NOMO-1 treated with dmso at 0.1 percent for 144 hours (cell line): Measurements from ENCODE around the gene UNCX.
"Not testable (repeated sequence)": the region's sequence is repeated elsewhere in the genome, so short reads cannot be mapped to it uniquely, and the experiment has no call there.

Source experiments
- DNase-seq: peaks from one replicate; lab custom pipeline; 2025; ENCODE audit not compliant: unreplicated experiment; lab: John Stamatoyannopoulos, UW

UNCX gene

DNA sequence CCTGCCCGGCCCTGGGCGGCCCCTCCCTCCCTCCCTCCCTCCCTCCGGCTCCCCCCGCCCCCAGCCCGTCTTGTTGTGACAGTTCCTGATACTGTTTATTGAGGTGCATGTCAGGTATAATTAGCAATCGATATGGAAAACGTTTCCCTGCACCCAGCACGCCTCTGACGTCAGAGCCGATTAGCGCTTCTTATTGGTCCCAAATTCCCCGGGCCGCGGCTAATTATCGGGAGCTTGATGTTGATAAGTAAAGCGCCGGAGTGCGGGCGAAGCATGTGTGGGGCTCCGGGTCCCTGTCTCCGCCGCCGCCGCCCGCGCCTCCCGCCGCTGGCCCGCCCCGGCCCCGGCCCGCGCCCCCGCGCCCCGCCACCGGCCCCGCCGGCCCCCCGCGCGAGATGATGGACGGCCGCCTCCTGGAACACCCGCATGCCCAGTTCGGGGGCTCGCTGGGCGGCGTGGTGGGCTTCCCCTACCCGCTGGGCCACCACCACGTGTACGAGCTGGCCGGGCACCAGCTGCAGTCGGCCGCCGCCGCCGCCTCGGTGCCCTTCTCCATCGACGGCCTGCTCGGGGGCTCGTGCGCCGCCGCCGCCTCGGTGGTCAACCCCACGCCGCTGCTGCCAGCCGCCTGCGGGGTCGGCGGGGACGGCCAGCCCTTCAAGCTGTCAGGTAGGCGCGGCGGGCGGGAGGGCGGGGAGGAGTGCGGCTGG lies at the start of gene UNCX:
TSS of gene UNCX (plus strand) at position 250 of the 710 bp plus-strand sequence. CDS start at position 396, 146 bp downstream.
- no peak for DNase-seq

DNA sequence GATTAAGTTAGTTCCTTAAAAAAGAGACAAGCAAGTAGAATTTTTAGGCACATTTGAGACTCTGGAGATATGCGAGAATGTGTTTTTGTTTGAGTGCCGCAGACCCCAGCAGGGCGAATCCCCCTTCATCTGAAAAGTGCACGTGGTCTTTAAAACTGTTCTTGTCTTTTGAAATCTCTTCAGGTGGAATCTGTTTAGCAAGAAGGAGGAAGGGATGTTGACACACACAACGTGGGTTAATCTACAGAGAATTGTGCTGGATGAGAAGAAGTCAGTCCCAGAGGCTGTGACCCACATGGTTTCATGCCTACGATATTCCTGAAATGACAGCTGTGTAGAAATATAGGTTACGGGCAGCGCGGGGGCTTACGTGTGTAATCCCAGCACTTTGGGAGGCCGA lies 45.5 kb upstream of the UNCX start:
- no peak for DNase-seq

- no peak for DNase-seq
Observed at GRCh38 chr7:1188720-1189294, 43.9 kb upstream of the UNCX start.

GRCh38 chr7:1189986-1190772 lies 42.5 kb upstream of the UNCX start:
- DNase-seq = no peak

GRCh38 chr7:1192171-1192676 lies 40.4 kb upstream of the UNCX start:
- peak; percentile 80 for DNase-seq

DNA sequence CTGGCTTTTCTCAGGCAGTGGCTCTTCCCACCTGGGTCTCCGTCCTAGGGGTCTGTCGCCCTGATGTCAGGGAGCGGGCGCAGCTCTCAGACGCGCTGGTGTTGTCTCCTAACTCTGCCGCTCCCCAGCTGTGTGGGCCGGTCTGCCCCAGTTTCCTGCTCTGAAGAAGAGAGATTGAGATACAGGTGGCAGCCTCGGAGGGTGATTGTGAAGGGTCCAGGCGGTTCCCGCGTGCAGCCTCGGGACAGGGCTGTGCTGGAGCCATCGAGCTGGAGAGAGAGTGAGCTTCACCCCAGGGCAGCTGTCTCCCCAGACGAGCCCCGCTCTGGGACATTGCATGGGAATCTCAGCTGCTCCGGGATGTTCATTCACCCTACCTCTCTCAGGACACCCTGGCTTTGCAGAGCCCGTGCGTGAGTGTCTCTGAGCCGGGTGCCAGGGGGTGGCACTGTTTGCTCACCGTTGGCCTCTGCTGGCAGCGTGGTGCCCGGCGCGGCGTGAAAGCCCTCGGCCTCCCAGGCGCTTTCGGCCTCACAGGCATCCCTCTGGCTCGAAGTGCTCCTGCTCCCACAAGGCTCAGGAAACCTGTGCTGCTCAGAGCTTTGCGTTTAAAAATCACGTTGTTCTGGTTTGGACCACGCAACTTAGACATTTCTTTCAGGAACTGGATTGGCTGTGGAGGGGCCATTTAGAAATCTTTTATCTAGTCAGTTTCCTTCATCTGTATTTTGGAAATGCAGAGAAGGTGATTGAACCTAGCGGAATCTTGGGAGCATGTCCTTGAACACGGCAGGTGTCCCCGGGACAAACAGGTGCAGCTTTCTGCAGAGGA lies 38.9 kb upstream of the UNCX start:
- no peak for DNase-seq

GRCh38 chr7:1196441-1196840 lies 36.2 kb upstream of the UNCX start:
- DNase-seq = not testable (repeated sequence)

DNA sequence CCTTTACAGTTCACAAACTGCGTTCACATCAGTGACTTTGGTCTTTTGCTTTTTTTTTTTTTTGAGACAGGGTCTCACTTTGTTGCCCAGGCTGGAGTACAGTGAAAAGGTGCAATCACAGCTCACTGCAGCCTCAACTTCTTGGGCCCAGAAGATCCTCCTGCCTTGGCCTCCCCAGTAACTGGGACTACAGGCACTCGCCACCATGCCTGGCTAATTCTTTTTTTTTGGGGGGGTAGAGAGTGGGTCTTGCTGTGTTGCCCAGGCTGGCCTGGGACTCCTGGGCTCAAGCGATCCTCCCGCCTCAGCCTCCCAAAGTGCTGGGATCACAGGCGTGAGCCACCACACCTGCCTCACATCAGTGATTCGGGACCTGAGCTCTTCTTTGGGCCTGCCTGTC lies 35.7 kb upstream of the UNCX start:
- DNase-seq = no peak

DNA sequence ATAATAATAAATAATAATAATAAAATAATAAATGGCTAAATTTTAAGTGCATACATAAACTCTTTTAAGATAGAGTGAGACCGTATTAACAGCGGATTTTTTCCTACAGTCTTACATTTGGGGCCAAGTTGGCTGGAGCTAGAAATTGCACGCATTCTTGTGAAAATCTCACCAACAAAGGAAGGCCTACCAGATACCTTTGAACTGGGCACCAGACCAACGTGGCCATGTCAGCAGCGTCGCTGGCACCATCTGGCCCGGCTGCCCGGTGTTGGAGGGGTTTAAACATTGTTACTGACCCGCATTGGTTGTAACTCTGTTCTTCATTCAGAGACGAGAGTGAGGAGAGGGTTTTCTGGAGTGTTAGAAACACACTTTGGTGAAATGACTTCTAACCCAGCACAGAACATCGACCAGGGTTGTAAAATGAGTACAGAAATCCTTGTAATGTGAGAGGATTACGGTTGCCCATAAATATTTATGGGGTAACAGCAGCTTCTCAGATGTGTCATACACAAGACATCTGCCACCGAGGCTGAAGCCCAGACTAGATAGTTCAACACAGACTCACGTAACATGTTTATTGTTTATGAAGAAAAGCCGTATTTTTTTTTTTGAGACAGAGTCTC lies 34.6 kb upstream of the UNCX start:
- no peak for DNase-seq

GRCh38 chr7:1200045-1200444 lies 32.6 kb upstream of the UNCX start:
- DNase-seq = no peak

DNA sequence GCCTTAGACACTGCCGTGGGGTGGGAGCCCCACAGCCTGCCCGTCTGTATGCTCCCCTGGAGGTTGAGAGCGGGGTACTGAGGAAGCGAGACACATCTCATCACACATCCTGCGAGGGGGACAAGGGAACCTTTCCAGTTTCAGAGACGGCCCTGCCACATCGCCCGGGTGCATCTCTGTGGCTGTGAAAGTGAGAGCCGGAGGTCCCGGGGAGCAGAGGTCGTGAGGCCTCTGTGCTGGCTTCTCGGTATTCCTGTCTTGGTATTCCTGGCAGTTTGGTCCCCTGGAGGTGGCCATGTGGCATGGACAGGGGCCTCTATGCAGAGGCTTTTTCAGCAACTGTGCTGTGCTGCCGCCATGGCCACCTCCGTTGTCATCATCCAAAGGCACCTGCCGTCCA lies 30.8 kb upstream of the UNCX start:
- DNase-seq = no peak

DNA sequence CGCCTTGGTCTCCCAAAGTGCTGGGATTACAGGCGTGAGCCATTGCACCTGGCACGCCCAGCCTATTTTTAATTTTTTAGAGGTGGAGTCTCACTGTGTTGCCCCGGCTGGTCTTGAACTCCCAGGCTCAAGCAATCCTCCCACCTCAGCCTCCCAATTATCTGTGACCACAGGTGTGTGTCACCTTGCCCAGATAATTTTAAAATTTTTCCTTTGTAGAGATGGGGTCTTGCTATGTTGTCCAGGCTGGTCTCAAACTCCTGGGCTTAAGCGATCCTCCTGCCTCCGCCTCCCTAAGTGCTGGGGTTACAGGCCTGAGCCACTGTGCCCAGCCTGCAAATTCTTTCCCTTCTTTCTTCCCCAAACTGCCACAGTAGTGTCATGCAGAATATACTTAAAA lies 29.8 kb upstream of the UNCX start:
- DNase-seq = not testable (repeated sequence)

- DNase-seq = no peak
Observed at GRCh38 chr7:1204460-1205140, 28.1 kb upstream of the UNCX start.

GRCh38 chr7:1205742-1206141 lies 26.9 kb upstream of the UNCX start:
- DNase-seq = not testable (repeated sequence)

DNA sequence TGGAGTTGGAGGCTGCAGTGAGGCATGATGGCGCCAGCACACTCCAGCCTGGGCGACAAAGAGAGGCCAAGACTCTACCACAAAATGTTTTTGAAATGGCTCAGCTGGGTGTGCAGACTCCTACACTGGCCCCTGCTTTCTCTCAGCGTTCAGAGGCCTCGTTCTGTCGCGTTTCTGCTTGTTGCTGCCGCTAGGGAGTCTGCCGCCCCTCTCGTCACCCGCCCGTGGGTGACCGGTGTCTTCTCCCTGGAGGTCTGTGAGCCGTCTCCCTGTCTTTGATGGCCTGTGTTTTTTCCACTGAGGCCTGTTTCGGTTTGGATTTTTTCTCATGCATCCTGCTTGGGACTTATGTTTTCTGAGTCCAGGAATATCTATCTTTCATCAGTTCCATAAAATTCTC lies 23.6 kb upstream of the UNCX start:
- no peak for DNase-seq

DNA sequence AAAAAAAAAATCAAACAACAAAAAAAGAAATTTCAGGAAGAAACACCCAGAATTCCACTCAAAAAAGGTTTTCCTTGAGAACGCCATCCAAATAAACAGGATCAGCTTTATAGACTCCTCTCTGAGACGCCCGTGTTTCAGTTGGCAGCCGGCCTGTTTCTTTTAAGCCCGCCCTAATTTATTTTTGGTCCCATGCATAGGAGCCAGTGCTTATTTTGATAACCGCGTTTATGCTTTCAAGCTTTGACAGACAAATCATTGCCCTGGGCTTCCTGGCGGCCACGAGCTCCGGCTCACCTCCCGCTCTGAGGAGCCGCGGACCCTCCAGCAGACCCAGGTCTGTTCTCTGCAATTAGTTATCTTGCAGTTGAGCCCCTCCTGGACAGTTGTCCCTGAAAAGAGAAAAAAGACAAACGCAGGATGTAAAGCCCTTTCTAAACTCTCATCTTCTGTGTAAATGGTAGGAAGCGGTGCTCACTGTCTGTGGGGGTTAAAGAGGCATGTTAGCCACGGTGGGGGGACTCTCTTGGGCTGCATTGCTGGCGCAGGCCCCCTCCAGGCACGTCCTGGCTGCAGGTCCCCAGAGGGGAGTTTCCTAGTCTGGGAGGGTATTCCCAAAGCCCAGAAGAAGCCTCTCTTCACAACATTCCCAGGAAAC lies 22.2 kb upstream of the UNCX start:
- DNase-seq = no peak

DNA sequence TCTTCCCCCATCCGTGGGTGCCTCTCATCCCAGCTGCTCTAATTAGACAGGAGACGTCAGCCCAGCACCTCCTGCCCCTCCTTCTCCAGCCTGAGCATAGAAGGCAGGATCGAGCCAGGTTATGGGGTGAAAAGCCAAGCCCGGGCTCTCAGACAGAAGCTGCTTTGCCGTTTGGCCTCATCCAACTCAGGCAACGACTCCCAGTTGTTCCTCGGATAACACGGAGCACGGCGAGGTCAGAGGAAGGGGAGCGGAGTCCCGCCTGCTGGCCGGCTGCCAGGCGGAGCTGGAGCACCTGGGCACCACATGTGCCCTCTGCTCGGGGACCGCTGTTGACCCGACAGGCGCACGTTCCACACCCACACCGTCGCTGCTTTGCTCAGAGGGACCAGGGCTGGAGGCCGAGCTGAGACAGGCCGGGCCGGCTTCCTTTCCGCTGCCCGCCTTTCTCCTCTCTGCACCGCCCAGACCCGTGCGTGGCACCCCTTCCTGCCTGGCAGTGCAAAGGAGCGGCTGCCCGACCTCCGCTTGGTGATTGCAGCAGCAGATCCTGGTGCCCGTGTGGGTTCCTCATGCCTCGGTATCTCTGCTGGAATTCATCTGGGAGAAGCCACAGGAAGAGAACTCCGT lies 21.6 kb upstream of the UNCX start:
- no peak for DNase-seq

- no peak for DNase-seq
Observed at GRCh38 chr7:1211611-1212010, 21.1 kb upstream of the UNCX start.

DNA sequence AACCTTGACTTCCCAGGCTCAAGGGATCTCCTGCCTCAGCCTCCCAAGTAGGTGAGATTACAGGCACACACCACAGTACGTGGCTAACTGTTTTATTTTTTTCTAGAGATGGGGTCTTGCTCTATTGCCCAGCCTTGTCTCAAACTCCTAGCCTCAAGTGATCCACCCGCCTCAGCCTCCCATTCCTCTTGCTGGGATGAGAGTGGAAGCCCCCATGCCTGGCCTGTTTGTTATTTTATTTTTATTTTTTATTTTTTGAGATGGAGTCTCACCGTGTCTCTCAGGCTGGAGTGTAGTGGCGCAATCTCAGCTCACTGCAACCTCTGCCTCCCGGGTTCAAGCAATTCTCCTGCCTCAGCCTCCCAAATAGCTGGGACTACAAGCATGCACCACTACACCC lies 20.6 kb upstream of the UNCX start:
- DNase-seq = not testable (repeated sequence)
